Mesothelial cell of epicardium (in vitro differentiated cells): Measurements from ENCODE around the gene SPEM1. TPM values are rescaled to one million over a fixed set of nuclear protein-coding genes. Genes with fewer than 3 reads are reported as not detected.

Experiments used
- DNase-seq, 2 experiments: peaks; one replicate each; pipeline ENCODE4 v3.0.0; 2021; ENCODE audit warnings: low spot score in 2 of 2; ENCODE audit not compliant: unreplicated experiment in 2 of 2
- H3K27ac Mint-ChIP-seq: 2 replicates; pipeline ENCODE4 v1.8.0; 2021; ENCODE audit warnings: mixed read lengths
- H3K27me3 Mint-ChIP-seq: 2 replicates; pipeline ENCODE4 v1.8.0; 2021; ENCODE audit warnings: low read depth, mixed read lengths
- H3K36me3 Mint-ChIP-seq: 2 replicates; pipeline ENCODE4 v1.8.0; 2021; ENCODE audit warnings: mixed read lengths
- H3K4me1 Mint-ChIP-seq: 2 replicates; pipeline ENCODE4 v1.8.0; 2021; ENCODE audit warnings: mixed read lengths
- H3K4me3 Mint-ChIP-seq: 2 replicates; pipeline ENCODE4 v1.8.0; 2021; ENCODE audit warnings: mild to moderate bottlenecking, moderate library complexity, mixed read lengths
- H3K9me3 Mint-ChIP-seq: 2 replicates; pipeline ENCODE4 v1.8.0; 2021; ENCODE audit warnings: mixed read lengths
- total RNA-seq: library from RNA; stranded (reverse); gene quantifications from 3 replicates; pipeline ENCODE4 v1.2.1, GENCODE V29; 2021
- TF ChIP-seq, protein P1 (sequence below): fragments of 200-600 bp; sonication (generic); IDR thresholded peaks from one replicate; pipeline ENCODE4 v1.5.0; 2021; ENCODE audit warnings: antibody characterized with exemption; ENCODE audit not compliant: unreplicated experiment

Gene SPEM1
- total RNA-seq, 1 donor from 2014 or later = 0.38 TPM

- H3K27ac Mint-ChIP-seq = peak within 1 kb of the TSS; percentile 91
- TF ChIP-seq, protein P1, sequence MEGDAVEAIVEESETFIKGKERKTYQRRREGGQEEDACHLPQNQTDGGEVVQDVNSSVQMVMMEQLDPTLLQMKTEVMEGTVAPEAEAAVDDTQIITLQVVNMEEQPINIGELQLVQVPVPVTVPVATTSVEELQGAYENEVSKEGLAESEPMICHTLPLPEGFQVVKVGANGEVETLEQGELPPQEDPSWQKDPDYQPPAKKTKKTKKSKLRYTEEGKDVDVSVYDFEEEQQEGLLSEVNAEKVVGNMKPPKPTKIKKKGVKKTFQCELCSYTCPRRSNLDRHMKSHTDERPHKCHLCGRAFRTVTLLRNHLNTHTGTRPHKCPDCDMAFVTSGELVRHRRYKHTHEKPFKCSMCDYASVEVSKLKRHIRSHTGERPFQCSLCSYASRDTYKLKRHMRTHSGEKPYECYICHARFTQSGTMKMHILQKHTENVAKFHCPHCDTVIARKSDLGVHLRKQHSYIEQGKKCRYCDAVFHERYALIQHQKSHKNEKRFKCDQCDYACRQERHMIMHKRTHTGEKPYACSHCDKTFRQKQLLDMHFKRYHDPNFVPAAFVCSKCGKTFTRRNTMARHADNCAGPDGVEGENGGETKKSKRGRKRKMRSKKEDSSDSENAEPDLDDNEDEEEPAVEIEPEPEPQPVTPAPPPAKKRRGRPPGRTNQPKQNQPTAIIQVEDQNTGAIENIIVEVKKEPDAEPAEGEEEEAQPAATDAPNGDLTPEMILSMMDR = no peak
- H3K27me3 Mint-ChIP-seq = no peaks in the 10 kb centered on the region
- H3K9me3 Mint-ChIP-seq = no peaks in the 10 kb centered on the region
- H3K36me3 Mint-ChIP-seq = peaks cover 9% of the 10 kb centered on the region
- DNase-seq = peak; percentile 93 to 96
- H3K4me3 Mint-ChIP-seq = peak within 1 kb of the TSS; percentile 87
- H3K4me1 Mint-ChIP-seq = peaks cover 23% of the 10 kb centered on the region
Measured at GRCh38 chr17:7403977-7404736, 16.0 kb upstream of the SPEM1 start, which contains the start of gene TMEM256. Gene TMEM256 (minus strand): TSS chr17:7404097. CDS start chr17:7404084, 13 bp downstream.

DNA sequence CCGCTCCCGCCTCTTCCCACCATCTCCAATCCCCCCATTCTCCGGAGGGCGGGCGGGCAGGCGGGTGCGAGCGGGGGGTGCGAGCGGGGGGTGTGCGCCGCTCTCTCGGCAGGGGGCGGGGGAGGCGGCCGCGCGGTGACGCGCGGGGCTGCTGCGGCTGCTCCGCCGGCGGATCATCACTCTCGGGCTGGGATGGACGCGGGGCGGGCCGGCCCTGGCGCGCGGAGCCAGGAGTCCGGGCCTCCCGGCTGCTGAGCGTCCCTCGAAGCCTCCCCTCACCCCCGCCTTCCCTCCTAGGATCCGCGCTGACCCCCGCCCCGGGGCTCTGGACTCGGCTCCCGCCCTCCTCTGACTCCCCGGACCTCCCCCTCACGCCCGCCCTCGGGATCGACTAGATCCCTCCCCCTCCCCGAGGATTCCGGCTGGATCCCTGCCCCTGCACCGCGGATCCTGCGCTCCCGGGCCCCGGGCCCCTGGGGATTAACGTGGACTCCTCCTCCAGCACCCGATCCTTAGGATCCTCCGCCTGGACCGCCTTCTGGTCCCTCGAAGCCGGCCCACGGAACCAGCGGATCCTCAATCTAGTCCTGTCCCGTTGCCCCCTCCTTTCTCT is 15.3 kb upstream of the SPEM1 start:
- peak overlapping the region; percentile 87 for H3K4me3 Mint-ChIP-seq
- DNase-seq = no peak

GRCh38 chr17:7405350-7406234 is 14.5 kb upstream of the SPEM1 start:
- Mint-ChIP-seq H3K9me3 (no peaks in the 10 kb centered on the region), H3K36me3 (peaks cover 19% of the 10 kb centered on the region), H3K4me1 (peaks cover 23% of the 10 kb centered on the region), H3K4me3 (peak overlapping the region; percentile 80), H3K27ac (peak overlapping the region; percentile 84), H3K27me3 (no peaks in the 10 kb centered on the region)
- TF ChIP-seq, protein P1 = no peak
- no peak for DNase-seq

More for the DNA sequence above, 15.3 kb upstream of the SPEM1 start:
- H3K27me3 Mint-ChIP-seq = no peaks in the 10 kb centered on the region
- H3K36me3 Mint-ChIP-seq = peaks cover 13% of the 10 kb centered on the region
- TF ChIP-seq, protein P1 = no peak
- peak overlapping the region; percentile 91 for H3K27ac Mint-ChIP-seq
- peaks cover 23% of the 10 kb centered on the region for H3K4me1 Mint-ChIP-seq
- H3K9me3 Mint-ChIP-seq = no peaks in the 10 kb centered on the region

DNA sequence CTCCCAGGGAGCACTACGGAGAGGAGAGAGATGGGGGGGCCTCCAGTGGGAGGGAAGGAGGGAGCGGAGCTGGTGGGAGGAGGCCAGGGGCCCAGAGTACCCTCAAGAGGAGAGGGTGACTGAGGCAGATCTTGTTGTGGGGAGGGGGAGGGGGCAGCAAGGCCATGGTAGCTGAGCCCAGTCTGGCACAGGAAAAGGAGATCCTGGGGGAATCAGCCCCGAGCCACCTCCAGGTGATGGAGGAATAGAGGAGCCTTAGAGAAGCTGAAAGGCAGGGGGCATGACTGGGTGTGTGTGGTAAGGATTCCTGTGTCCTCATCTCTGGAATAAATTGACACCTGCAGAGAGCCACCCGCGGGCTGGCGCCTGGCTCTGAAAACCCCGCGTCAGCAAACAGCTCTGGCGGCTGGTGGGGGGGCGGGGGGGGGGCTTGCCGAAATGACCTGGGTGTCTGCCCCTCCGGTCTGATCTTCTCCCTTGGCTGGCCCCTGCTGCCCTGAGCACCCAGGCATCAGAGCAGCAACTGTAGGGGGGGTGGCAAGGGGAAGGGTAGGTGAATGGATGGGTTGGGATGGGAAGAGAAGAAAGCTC is 13.8 kb upstream of the SPEM1 start:
- Mint-ChIP-seq H3K36me3 (peaks cover 22% of the 10 kb centered on the region), H3K27ac (peak overlapping the region; percentile 82), H3K4me3 (peak overlapping the region; percentile 73), H3K4me1 (peaks cover 23% of the 10 kb centered on the region), H3K27me3 (no peaks in the 10 kb centered on the region), H3K9me3 (no peaks in the 10 kb centered on the region)
- TF ChIP-seq, protein P1 = no peak
- no peak for DNase-seq

DNA sequence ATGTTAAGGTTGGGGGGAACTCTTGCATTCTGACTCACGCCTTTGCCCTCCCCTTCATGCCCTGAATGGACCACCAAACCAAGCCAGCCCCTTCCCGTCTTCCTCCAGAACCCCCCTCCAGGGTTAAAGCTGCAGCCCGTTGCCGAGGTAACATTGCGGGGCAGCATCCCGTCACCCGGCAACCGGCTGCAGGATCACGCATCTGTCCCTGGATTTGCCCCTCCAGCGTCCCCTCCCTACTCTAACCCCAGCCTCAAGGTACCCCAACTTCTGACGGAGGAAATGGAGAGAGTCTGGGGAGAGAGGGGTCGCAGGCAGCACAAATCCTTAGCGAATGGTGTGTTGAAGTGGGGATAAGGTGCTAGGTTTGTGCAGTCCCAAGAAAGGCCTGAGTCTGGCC is 13.0 kb upstream of the SPEM1 start:
- no peak for DNase-seq
- Mint-ChIP-seq H3K4me1 (peaks cover 23% of the 10 kb centered on the region), H3K36me3 (peaks cover 18% of the 10 kb centered on the region), H3K4me3 (peak overlapping the region; percentile 30), H3K9me3 (no peaks in the 10 kb centered on the region), H3K27ac (no peak overlapping the region), H3K27me3 (no peaks in the 10 kb centered on the region)
- TF ChIP-seq, protein P1 = no peak
